ELR (cell line): ENCODE data around the gene ENPP1.

ENCODE experiments used
- DNase-seq: peaks from one replicate; pipeline ENCODE4 v3.0.0-alpha.2; 2015; ENCODE audit warnings: low read depth

Gene ENPP1

DNA sequence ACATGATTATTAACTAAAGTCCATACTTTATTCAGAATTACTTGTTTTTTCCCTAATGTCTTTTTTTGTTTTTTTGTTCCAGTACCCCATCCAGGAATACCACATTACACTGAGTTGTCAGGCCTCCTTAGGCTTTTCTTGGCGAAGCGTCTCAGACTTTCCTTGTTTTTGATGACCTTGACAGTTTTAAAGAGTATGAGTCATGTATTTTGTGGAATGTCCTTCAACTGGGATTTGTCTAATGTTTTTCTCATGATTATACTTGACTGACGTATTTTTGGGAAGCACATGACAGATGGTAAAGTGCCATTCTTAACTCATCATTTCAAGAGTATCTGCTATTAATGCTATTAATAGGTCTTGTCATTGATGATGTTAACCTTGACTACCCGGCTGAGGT, 23.6 kb downstream of the ENPP1 start:
- peak; percentile 35 for DNase-seq

DNA sequence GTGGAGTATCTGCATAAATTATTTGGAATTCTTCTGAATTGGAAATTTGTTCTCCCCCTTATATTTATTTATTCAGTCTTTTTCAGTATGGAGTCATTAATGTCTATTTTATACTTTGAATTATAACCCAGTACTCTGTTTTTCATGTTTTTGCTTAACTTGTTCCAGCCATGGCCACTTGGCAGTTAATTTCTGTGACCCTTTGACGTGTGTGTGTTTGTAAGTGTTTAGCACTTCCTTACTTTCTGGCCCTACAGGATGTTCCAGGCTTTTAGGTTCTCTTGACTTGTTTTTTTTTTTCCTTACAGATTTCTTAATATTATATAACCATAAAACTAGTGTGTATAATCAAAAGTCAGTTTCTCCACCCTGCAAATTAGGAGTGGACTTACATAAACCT, 24.1 kb downstream of the ENPP1 start:
- no peak for DNase-seq

DNA sequence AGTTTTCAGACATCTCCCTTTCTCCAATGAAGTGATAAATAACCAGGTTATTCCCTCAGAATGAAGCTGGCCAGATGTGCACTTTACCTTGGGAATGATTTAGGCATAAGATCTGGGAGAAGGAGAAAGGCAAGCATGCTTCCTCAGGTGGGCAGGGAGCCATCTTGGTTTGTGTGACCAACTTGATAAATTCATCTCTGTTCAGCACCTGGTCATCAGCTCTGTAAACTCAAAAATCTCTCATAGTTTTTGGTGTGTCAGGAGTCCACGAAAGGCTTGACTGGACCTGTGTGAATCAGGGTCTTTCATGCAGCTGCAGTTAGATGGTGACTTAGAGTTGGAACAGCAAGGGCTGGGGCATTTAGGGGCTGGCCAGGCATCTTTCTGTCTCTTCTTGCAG, 24.5 kb downstream of the ENPP1 start:
- DNase-seq: no peak

DNA sequence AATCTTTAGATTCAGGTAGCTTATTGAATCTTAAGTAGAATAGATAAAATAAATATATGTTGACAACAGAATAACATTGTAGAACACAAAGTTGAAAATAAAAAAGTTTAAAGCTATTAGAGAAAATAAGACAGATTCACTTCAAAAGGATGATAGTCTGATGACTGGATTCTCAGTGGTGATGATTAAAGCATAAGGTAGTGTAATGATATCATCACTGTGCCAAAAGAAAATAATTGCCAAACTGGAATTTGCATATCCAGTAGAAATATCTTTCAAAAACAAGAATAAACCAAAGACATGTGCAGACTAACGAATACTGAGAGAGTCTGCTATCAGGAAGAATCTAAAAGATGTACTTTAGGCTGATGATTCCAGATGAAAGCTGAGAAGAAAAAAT, 30.2 kb downstream of the ENPP1 start:
- peak; percentile 33 for DNase-seq

DNA sequence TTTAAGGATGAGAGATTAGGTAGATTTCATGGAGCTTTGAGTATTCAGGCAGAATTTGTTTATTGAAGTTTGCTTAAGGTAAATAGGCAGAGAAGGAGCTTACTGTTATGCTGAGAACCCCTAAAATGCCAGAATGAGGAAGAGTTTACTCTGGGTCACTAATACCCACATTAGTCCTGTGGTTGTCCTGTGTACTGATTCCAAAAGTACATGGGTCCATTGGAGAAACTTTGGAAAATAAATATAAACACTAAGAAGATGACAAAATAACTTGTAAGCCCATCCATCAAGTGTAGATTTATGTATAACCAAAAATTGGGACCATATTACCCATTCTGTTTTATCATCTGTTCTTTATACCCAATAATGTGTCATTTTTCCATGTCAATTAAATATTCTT, 31.6 kb downstream of the ENPP1 start:
- no peak for DNase-seq

DNA sequence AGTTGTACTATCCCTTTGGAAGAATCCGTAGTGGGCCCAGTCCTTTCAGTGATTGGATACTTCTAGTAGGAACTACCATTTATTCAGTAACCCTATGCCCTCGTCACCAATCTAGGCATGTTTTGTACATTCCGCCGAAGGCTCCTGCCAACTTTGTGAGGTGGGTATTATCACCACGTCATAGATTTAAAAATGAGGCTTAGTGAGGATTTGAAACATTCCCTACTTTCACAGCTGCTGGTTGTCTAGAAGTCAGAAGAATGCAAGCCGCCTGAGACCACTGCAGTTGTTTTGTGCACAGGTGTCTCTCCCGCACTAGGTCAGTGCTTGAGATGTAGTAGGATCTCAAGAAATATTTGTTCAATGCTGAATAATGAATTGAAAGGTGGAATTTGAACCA, 32.6 kb downstream of the ENPP1 start:
- DNase-seq: no peak

DNA sequence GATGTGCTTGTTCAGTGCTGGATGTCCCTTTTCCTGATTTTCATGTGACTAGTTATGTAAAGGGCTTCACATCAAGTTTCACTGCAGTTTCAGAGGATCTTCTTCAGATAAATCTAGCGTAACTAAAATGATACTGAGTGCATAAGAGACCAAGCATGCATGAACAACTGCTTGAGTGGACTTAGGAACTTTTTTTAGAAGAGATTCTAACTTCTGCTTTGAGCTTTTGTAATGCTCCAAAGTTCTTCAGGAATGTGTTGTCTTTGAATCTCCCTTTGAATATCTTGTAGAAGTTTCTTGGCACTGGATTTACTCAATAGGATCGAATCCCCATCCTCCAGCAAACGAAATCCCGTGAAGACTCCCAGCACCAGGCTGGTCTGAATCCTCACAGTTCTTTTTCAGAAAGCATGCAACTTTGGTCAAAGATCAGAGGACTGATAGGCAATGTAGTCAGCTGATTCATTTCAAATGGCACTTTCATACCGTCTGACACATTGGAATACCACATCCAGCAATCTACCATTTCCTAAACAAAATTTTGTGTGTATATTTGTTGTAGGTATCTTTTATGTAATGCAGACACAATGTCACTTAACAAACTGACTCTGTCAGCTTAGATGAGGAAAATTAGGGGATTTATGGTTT, 33.2 kb downstream of the ENPP1 start:
- no peak for DNase-seq

DNA sequence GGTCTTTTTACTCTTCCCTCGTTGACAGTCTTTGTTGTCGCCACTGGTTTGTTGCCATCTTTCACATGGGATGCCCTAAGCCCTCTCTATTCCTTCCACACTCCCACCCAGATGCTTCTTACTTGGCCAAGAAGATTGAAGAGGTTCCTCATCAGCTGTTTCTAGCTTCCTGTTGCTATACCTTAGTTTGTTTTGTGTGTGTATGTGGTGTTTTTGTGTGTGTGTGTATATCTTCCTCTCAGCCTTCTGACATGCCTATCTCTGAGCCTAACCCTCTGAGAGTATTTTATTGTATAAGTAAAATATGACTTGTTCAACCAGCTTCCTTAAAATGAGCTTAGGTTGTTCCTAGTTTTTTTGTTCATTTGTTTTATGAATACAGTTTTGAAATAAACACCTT, 35.9 kb downstream of the ENPP1 start:
- no peak for DNase-seq

DNA sequence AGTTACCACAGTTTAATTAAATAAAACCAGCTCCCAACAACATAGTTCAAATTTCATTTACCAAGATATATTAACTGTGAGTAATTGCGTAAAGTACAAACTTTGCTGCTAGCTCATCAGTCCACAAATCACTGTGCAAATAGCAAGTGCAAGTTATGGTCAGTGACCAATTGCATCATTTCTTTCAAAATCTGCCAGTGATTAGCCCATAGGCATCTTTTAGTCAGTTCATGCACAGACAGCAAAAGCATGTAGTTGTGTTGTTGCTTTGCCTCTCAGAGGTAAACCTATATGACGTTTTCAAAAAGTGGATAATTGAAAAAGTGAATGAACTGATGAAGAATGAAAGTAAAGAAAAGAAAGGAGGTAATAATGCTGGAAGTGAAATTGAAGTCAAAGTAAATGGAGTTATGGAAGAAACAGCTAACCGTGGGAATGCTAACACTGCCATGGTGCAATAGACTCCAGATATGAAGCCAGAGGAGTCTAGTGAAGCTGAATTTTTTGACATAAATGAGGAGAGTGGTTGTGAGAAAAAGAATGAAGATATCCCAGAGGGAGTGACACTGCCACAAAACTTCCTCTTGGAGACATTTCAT, 36.5 kb downstream of the ENPP1 start:
- DNase-seq: no peak

DNA sequence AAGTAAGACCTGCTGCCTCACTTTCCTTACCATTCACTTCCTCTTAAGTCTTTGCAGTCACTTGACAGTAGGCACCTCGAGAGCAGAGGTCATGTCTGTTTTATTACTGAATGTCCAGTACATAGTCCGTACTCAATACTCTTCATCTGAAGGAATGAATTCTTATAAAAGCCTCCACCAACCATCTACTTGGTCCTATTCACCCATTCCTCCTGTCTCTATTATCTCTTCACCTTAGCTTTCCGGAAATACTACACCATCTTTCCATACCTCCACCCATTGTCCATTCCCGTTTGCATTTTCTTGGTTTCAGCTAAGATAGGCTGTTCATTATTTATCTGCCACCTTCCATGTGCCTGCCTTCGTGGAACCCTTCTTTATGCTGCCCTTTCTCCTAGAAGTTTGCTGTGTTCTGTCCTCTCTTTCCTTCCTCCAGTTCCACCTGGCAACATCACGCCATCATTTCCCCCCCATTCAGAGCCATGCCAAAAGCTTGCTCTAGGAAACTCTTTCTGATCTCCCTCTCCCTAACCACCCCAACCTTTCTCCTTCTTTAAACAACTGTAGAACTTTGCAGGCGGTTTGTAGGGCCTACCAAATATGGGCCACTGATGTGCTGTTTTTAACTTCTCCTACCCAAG, 38.3 kb downstream of the ENPP1 start:
- no peak for DNase-seq

DNA sequence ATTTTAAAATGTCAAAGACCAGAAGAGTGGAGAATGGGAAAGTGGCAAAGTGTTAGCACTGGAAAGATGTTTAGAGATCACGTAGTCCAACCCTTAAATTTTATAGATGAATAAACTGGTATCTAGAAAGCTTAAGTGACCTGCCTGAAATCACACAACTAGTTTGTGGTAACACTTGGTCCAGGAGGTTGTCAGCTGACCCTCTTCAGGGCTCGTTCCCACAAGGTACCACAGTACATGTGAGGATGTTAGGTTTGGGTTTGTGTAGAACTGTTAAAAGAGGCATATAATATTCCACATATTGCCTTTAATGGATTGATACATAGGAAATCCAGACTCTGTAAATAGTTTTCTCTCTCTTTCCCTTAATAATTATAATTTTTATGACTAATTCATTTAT, 39.1 kb downstream of the ENPP1 start:
- no peak for DNase-seq

DNA sequence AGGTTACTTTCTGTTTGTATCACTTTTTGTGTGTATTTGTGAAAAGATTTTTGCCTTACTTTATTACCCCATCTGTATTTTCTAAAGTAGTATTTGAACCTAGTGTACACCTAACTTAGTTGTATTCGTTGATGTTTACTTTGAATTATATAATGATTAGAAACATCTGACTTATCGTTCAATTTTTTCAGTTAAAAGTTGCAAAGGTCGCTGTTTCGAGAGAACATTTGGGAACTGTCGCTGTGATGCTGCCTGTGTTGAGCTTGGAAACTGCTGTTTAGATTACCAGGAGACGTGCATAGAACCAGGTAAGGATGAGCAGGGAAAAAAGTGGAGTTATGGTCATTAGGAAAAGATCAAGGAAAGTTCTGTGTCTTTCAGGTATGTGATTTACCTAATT, 42.0 kb downstream of the ENPP1 start:
- no peak for DNase-seq

DNA sequence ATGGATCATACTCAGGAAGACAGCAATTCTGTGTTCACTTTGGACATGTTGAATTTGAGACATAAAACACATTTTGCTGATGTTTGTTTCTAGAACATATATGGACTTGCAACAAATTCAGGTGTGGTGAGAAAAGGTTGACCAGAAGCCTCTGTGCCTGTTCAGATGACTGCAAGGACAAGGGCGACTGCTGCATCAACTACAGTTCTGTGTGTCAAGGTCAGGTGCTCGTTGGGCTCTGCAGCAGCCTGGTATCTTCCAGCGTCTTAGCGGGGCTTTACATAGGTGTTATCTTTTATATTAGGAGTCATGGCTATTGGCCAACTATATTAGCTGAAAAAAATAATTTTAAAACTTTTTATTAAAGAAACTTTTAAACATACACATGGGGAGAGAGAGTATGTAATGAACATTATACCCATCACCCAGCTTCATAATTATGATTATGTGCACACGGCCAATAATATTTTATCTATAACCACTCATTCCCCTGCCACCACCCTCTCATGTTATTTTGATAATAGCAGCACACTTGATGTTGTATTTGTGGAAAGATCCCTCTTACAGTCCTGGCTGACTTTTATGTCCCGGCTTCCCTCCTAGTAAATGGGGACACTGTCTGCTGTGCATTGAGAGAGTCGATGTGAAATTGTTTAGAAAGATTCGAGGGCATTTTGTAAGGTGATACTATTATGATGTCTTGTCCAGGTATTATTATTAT, 43.4 kb downstream of the ENPP1 start:
- DNase-seq: no peak

DNA sequence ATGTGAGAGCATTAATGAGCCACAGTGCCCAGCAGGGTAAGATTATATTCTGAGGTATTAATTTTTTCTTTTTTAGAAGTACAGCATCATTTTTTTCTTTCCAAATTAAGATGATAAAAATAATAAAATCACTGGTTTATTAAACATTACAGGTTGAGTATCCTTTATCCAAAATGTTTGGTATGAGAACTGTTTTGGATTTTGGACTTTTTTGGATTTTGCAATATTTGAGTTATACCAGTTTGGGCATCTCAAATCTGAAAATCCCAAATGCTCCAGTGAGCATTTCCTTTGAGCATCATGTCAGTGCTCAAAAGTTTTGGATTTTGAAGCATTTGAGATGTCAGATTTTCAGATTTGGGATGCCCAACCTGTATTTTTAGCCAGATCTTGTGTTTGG, 44.4 kb downstream of the ENPP1 start:
- DNase-seq: no peak

DNA sequence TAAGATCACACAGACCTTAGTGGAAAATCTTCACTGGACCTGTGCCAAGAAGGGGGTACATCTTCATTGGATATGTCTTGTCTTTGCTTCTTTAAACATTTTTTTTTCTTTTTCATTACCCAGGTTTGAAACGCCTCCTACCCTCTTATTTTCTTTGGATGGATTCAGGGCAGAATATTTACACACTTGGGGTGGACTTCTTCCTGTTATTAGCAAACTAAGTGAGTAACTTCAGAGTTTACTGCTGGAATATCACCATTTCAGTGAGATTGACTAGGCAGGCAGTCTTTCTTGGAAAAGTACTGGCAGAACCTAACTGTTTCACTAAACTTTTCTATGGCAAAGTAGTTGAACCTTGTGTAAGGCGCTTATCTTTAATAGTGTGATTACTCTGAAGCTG, 47.0 kb downstream of the ENPP1 start:
- no peak for DNase-seq

DNA sequence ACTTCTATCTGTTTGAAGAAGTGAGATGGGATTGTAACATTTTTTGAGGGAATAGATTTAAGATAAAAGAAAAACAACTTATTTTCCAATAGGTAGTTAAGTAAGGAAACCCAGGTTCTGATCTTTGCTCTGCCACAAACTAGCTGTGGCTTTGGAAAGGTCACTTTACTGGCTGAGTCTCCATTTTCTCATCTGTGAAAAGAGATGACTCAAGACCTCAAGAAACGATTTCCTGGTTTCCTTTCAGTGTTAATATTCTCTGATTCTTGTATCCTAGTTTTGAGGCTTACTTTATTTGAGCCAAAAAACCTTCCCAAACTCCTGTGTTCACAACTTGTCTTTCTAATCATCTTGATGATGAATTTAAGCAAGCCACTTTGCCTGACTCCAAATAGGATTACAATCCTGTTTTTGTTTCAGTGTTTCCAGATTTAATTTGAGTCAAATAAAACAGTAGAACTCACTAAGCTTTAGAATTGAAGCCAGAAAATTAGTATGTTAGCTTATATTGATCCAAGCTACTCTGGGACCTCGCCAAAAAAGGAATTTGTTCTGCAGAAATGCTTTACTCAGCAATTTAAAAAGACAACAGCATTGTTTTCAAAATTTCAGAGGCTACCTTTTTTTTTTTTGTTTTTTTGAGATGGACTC, 51.1 kb downstream of the ENPP1 start:
- peak; percentile 76 for DNase-seq

DNA sequence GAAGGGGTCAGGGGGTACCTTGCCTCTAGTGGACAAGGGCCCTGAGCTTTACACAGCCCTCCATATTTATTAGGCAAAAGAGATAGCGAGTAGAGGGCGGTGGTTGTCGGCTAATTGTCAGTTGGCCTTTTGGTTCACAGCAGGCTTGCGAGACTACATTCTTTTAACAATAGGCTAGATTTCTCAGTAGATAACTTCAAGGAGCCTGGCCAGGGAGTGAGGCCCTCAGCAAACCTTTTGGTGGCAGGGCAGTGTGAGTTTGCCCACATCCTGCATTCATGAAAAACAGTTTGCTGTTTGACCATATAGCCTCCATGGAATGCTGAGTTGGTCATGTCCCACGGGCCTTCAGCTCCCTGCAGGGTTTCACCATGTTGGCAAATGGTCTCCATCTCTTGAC, 51.8 kb downstream of the ENPP1 start:
- peak; percentile 4 for DNase-seq

DNA sequence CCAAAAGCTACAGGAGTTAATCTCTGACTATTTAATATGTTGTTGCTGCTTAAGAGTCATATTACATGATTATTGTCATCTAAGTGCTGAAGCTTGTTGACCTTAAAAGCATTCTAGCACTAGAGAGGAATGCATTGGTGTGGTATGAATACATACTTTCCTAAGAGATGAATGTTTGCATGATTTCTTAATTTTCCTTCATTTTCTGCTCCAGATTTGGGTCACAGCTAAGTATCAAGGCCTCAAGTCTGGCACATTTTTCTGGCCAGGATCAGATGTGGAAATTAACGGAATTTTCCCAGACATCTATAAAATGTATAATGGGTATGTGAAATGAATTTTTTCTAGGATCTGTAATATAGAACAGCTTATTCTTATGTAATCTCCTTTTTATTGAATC, 53.6 kb downstream of the ENPP1 start:
- no peak for DNase-seq

DNA sequence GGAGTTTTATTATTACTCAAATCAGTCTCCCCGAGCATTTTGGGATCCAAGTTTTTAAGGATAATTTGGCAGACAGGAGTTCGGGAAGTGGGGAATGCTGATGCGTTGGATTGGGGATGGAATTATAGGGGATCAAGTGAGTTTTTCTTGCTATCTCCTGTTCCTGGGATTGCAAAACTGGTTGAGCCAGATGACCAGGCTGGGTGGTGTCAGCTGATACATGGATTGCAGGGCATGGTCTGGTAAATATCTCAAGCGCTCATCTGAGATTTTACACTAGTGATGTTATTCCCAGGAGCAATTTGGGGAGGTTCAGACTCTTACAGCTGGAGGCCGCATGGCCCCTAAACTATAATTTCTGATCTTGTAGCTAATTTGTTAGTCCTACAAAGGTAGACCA, 54.7 kb downstream of the ENPP1 start:
- DNase-seq: no peak

DNA sequence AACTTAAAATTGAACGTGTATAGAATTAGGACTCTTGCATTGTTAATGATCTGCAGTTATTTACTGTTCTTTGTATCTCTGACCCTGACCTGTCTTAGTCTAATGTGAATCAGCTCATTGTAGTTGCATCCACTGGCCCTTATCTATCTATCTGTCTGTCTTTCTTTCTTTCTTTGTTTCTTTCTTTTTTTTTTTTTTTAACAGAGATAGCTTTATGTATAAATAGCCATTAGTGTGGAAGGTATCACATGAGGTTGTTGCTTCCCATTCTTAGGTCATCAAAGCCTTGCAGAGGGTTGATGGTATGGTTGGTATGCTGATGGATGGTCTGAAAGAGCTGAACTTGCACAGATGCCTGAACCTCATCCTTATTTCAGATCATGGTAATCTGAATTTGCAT, 59.9 kb downstream of the ENPP1 start:
- no peak for DNase-seq

DNA sequence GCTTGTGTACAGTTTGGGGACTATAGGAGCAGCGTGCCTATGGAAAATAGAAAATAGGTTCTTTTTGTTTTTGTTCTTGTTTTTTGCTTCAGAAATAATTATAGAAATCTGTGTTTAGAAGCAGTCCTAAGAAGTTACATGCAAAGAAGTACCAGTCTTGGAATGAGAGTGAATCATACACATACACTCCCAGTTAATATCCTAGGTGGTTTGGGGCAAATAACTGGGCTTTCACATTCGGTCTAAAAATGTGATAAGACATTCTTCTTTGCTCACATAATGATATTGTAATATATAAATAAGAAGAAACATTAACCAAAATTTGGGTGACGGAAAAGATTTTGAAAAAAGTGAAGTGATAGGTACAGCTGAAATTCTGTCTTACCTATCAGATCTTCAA, 61.0 kb downstream of the ENPP1 start:
- no peak for DNase-seq

DNA sequence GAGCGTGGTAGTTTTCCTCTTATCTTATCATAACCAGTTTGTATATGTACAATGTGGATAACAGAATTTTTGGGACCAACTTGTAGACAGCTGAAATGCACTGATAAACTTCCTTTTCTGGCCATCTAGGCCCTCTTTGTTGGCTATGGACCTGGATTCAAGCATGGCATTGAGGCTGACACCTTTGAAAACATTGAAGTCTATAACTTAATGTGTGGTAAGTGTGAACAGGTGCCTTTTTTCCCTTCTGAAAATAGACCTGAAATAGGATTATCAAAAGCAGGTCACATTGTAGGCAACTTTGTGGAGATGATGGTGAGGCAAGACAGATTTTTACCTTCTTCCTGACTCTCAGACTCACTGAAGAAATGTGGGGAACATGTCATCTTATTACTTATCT, 67.8 kb downstream of the ENPP1 start:
- DNase-seq: no peak

DNA sequence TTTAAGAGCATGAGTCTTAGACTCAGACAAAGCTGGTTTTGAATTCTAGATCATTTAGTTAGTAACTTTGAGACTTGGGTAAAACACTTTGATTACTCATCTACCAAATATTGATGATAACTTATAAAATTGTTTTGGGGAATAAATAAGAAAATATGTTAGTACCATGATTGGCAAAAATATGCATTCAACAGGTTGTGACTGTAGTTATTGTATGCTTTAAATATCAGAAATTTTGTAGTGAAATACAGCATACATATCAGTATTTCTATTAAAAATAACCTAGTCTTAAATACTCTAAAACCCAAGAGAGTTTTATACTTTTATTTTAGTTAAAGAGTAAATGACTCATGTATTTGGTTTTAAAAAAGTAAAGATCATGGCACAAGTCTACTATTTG, 68.7 kb downstream of the ENPP1 start:
- no peak for DNase-seq
